GM21723 (cell line): ENCODE data around the gene C22orf31.
"Not testable (repeated sequence)": the region's sequence is repeated elsewhere in the genome, so short reads cannot be mapped to it uniquely, and the experiment has no call there.

Source experiments
- ATAC-seq: cut with Tn5 transposase; IDR thresholded peaks from one replicate; pipeline ENCODE4 v1.9.1; 2021; ENCODE audit warnings: mild to moderate bottlenecking, moderate library complexity; ENCODE audit not compliant: unreplicated experiment

Gene C22orf31

GRCh38 chr22:29056472-29056871 is 5.2 kb downstream of the C22orf31 start:
- no peak for ATAC-seq

GRCh38 chr22:29055192-29055830 is 6.3 kb downstream of the C22orf31 start:
- ATAC-seq: no peak

GRCh38 chr22:29054251-29054767 is 7.3 kb downstream of the C22orf31 start:
- no peak for ATAC-seq

DNA sequence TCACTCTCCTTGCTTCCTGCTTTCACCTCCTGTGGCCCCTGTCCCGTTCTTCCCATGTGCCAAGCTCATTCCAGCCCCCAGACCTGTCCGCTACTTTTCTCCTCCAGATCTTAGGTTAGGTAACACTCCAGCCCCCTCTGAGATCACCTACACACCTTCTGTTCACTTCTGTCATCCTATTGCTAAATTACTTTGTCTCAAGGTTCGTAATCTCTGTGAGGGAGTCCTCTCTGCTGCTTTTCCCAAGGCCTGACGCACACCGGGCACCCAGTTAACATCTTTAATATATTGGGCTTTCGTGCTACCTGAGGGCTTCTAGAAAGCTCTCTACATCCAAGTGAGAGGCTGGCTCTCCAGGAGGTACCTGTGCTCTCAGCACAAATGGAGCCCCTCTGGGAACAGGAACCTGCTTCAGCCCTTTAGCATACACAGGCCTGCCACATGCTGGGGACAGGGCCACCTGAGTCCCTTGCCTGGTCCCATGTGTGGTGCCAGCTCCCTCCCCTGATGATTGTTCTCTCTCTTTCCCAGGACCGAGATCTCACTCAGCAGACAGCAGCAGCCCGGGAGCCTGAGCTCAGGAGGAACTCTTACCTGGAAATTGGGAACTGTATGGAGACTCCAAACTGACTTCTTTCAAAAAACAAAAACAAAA is 8.5 kb downstream of the C22orf31 start:
- ATAC-seq: no peak

- no peak for ATAC-seq
Measured at GRCh38 chr22:29050457-29050856, 11.2 kb downstream of the C22orf31 start.

DNA sequence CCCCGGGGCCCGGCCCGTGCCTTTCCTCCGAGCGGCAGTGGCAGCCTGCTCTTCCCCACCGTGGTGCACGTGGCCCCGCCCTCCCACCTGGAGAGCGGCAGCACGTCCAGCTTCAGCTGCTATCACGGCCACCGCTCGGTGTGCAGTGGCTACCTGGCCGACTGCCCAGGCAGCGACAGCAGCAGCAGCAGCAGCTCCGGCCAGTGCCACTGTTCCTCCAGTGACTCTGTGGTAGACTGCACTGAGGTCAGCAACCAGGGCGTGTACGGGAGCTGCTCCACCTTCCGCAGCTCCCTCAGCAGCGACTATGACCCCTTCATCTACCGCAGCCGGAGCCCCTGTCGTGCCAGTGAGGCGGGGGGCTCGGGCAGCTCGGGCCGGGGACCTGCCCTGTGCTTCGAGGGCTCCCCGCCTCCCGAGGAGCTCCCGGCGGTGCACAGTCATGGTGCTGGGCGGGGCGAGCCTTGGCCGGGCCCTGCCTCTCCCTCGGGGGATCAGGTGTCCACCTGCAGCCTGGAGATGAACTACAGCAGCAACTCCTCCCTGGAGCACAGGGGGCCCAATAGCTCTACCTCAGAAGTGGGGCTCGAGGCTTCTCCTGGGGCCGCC is 11.9 kb downstream of the C22orf31 start:
- no peak for ATAC-seq

- no peak for ATAC-seq
Measured at GRCh38 chr22:29048822-29049654, 12.6 kb downstream of the C22orf31 start.

- ATAC-seq: no peak
Measured at GRCh38 chr22:29044657-29045176, 16.9 kb downstream of the C22orf31 start.

- ATAC-seq: no peak
Measured at GRCh38 chr22:29043906-29044575, 17.6 kb downstream of the C22orf31 start.

- ATAC-seq: no peak
Measured at GRCh38 chr22:29041408-29041807, 20.2 kb downstream of the C22orf31 start.

DNA sequence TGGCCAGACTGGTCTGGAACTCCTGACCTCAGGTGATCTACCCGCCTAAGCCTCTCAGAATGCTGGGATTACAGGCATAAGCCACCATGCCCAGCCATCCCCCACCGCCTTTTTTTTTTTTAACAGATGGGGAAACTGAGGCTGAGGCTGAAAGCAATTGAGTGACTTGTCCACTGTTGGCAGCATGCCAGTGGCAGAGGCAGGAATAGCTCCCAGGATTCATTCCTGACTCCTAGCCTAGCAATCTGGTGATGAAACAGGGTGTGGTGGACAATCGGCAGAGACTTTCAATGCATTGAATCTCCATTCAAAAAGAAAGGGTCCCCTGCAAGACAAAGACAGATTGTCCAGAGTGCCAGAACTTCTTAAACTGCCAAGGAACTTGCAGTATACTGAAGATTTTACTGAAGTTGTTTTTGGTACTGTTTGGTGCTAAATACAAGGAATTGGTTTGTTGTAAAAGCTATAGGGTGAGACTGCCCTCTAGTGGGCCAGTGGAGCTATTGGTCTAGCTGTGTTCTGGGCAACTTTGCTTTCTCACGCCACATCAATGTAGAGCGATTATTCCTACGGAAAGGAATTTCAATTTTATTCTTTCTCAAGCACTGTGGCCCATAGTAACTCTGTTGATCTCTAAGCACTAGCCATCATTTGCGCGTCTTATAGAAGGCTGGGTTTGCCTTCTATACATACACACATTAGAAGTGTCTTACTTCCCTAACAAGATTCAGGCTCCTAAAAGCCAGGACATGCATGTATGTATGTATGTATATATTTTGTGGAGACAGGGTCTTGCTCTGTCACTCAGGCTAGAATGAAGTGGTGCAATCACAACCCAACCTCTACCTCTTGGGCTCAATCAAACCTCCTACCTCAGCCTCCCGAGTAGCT is 21.0 kb downstream of the C22orf31 start:
- ATAC-seq: no peak

- ATAC-seq: not testable (repeated sequence)
Measured at GRCh38 chr22:29039684-29040083, 21.9 kb downstream of the C22orf31 start.

GRCh38 chr22:29039148-29039547 is 22.5 kb downstream of the C22orf31 start:
- no peak for ATAC-seq

DNA sequence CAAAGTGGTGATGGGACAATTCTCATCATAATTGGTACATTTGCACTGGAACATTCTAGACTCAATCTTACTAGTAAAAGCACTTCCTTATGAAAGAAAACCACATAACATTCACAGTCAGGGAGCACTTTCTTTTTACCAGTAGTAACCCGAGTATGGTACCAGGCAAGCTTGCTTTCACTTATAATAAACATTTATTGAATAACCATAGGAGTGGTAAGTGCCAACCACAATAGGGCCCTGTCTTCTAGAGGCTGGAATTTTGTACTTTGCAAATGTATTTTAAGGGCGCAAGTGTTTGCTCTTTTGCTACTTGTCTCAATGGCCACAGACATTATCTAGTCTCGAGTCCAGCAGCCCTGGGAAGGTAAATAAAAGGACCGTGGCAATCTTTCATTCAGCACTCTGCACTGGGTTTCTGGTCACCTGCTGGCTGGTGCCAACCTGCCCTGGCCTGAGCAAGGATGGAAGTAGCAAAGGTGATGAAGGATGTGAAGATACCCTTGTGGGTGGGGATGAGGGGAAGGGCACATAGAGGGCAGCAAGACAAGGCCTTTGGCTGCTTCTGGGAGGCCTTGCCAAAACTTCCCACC is 24.2 kb downstream of the C22orf31 start:
- no peak for ATAC-seq

DNA sequence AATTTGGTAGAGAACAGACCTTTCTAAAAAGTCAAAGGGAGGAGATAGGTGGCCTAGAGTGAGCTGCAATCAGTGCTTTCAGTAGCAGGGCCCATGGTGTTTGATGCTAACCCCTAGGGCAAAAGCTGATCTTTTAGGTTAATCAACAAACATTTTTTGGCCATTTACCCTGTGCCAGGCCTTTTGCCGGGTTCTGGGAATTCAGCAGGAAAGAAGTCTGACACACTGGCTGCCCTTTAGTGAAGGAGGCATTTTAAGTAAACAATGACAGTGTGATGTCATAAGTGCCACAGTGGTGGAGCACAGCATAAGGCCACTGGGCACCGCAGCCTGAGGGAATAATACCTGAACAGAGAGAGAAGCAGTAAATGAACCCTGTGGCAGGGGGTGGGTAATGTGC is 29.0 kb downstream of the C22orf31 start:
- ATAC-seq: no peak

DNA sequence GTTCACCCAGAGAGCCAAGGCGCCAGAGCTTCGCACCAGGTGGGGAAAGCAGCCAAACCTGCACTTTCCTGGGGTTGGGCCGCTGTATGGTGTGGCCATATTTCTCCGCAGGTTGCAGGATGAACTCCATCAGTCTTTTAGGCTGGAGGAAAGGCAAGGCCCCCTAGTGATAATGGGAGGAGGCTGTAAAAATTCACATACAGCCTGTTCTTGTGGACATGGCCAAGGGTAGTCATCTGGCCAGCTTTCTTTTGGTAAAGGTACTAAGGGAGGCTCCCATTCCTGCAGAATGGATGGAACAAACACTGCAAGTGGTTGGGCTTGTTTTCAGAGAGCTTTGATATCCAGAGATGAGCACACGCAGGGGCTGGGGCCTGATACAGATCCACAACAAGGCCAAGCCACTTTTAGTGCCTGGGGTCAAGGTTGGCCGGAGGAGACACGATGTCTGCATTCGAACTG is 29.6 kb downstream of the C22orf31 start:
- ATAC-seq: no peak

DNA sequence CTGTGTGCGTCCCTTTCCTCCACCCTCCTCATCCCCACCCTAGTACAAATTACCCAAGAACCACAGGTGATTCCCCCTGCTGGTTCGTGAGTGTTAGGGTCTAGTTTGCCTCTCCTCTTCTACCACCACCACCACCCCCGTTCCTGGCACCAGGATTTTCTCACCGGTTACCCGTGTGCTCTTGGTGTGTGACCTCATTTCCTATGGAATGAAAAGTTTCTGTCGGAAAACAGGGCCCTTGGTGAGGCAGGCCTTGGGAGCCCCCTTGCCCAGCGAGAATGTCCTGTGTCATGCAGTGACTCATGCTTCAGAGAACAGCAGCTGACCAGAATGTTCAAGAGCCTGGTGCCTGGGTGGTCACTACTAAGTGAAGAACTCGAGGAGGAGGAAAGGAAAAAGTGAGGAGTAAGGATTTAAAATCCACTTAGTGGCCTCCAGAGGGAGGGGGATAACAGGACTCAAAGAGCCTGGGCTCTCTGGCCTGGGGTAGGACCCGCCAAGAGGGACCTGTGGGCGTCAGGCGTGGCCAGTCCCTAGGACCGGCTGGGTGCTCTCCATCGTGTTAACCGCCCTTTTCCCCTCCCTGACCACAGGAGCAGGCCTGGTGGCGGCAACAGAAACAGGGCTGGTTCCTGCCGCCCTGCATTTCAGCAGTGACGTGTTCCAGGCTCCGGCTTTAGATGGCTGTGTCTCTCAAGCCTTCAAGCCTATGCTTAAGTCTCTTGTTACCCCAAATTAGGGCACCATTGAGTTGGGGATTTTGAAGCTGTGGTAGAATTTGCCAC is 30.2 kb downstream of the C22orf31 start:
- ATAC-seq: no peak

GRCh38 chr22:29030618-29031226 is 30.9 kb downstream of the C22orf31 start:
- no peak for ATAC-seq
